ENCODE data around the gene CD58. TPM values are rescaled to one million over a fixed set of nuclear protein-coding genes. Genes with fewer than 3 reads are reported as not detected.

Gene CD58
- polyA plus RNA-seq, 1 of the 3 experiments (the other 2 are of a cell fraction), result 18.1 TPM

- TF ChIP-seq GATA2 (CRISPR knock-in tag; IDR thresholded peaks at IDR 0.05) (no peak), FOXM1 (IDR thresholded peaks at IDR 0.05; ENCODE audit: low read depth) (no peak), MAX (IDR thresholded peaks at IDR 0.05; ENCODE audit: low read depth) (no peak), YY1 (IDR thresholded peaks at IDR 0.05; ENCODE audit: low read depth) (no peak), TAF1 (IDR thresholded peaks at IDR 0.05; ENCODE audit: borderline replicate concordance, low read depth, low read length) (no peak), EP300 (IDR thresholded peaks at IDR 0.05; ENCODE audit: borderline replicate concordance in 1 of 2, low read depth in 1 of 2, low read length in 1 of 2) (no peak), NRF1 (IDR thresholded peaks at IDR 0.05; ENCODE audit: low read depth, low read length) (no peak)
Measured at GRCh38 chr1:116577759-116578314, 7.0 kb upstream of the CD58 start (continued).

GRCh38 chr1:116574581-116575291, 3.9 kb upstream of the CD58 start:
- DNase-seq, result peak; percentile 81
- TF ChIP-seq CHD2 (IDR thresholded peaks at IDR 0.05; ENCODE audit: low read length, partially characterized antibody) (no peak), RFX5 (IDR thresholded peaks at IDR 0.05; ENCODE audit: low read length) (no peak), CTCF (IDR thresholded peaks at IDR 0.05) (peak; percentile 93), SMC3 (IDR thresholded peaks at IDR 0.05; ENCODE audit: low read depth, low read length) (peak; percentile 86), RAD21 (IDR thresholded peaks at IDR 0.05; ENCODE audit: low read length) (peak; percentile 96), FOSL2 (IDR thresholded peaks at IDR 0.05; ENCODE audit: borderline replicate concordance, low read depth) (no peak), RCOR1 (IDR thresholded peaks at IDR 0.05; ENCODE audit: low read length) (no peak), MXI1 (IDR thresholded peaks at IDR 0.05; ENCODE audit: low read depth, low read length) (0 out of 2 replicates have a peak, but pooled peaks have one; percentile 31)
- H3K4me3 ChIP-seq (ENCODE audit: low read depth in 2 of 2, low read length in 1 of 2), result peak overlapping the region in 1 of 2 experiments; percentile 39; a peak in 1 of 4 replicates
- no peak overlapping the region for H3K9ac ChIP-seq
- ChIA-PET CTCF (interaction anchor here (0.6 to 6.7 kb wide), 72 partner anchors 9 to 710 kb away, joined by 3 to 41 read pairs (median 4); partner anchors contain the start of genes CD2 and IGSF3), POLR2A (interaction anchor here (1.1 kb wide), 1 partner anchor 91 kb away, joined by 3 read pairs; no protein-coding TSS in a partner anchor)
- H3K4me2 ChIP-seq, result no peak overlapping the region
- WGBS (ENCODE audit: low lambda C conversion rate), result 32% methylated on average over 11 of the region's 11 CpGs
- no peaks in the 10 kb centered on the region for H3K9me3 ChIP-seq
- no peaks in the 10 kb centered on the region for H3K36me3 ChIP-seq (replicated peaks in 1 of 2; ENCODE audit: control insufficient read depth in 1 of 2, insufficient read depth in 2 of 2, low read length in 1 of 2)
- H3K27ac ChIP-seq (ENCODE audit: low read depth in 2 of 2, low read length in 1 of 2), result peak overlapping the region in 1 of 2 experiments; percentile 43; a peak in 1 of 4 replicates
- H4K20me1 ChIP-seq (ENCODE audit: insufficient read depth), result no peaks in the 10 kb centered on the region
- H3K79me2 ChIP-seq (ENCODE audit: insufficient read depth), result peaks cover 4% of the 10 kb centered on the region
- no peaks in the 10 kb centered on the region for H3F3A ChIP-seq (replicated peaks; ENCODE audit: insufficient read depth)
- no peaks in the 10 kb centered on the region for H3K9me2 ChIP-seq
- H3K27me3 ChIP-seq (ENCODE audit: insufficient read depth), result no peaks in the 10 kb centered on the region
- H2AFZ ChIP-seq (ENCODE audit: low read depth), result peak overlapping the region; percentile 66; the same call in 1 of the 2 replicates
- H3K4me1 ChIP-seq (ENCODE audit: control insufficient read depth in 1 of 2, insufficient read depth in 2 of 2, low read depth in 1 of 2, low read length in 1 of 2), result peaks cover 3 to 23% of the 10 kb centered on the region in 2 experiments; a peak in 2 of 4 replicates
